ENCODE measurements around the gene GSN. TPM values are rescaled to one million over a fixed set of nuclear protein-coding genes. Genes with fewer than 3 reads are reported as not detected.

Gene GSN
- total RNA-seq, 1 experiment from 2014 or later = 21.9 TPM

GRCh38 chr9:121260457-121261106, 7.4 kb upstream of the GSN start:
- Mint-ChIP-seq H3K36me3 (ENCODE audit: insufficient read depth, unreplicated experiment) (no peaks in the 10 kb centered on the region), H3K27me3 (ENCODE audit: insufficient read depth, unreplicated experiment) (no peaks in the 10 kb centered on the region), H3K4me1 (ENCODE audit: insufficient read depth, unreplicated experiment) (peaks cover 12% of the 10 kb centered on the region), H3K27ac (ENCODE audit: low read depth, unreplicated experiment) (peak overlapping the region; percentile 24), H3K4me3 (ENCODE audit: unreplicated experiment) (no peak overlapping the region), H3K9me3 (ENCODE audit: unreplicated experiment) (no peaks in the 10 kb centered on the region)
- intact Hi-C loops (cut with micrococcal nuclease) = no loop called here
- no peak for DNase-seq (ENCODE audit: unreplicated experiment)
- POLR2A ChIA-PET = interaction anchor here (0.6 to 1.7 kb wide), 3 partner anchors 8 to 138 kb away, joined by 3 to 5 read pairs (median 3); partner anchors contain the start of gene GSN
- CTCF ChIA-PET = interaction anchor here (1.0 to 2.1 kb wide), 6 partner anchors 8 to 115 kb away, joined by 3 to 8 read pairs (median 3); no protein-coding TSS in a partner anchor
- TF ChIP-seq CTCF (IDR thresholded peaks at IDR 0.05; ENCODE audit: unreplicated experiment) = no peak
- no TSS peak for BruUV-seq (replicated peaks)

GRCh38 chr9:121261107-121261460, 6.9 kb upstream of the GSN start:
- no peak overlapping the region for H3K4me3 Mint-ChIP-seq (ENCODE audit: unreplicated experiment)
- ChIA-PET CTCF (interaction anchor here (1.0 to 2.1 kb wide), 5 partner anchors 8 to 114 kb away, joined by 3 to 8 read pairs (median 3); no protein-coding TSS in a partner anchor), POLR2A (interaction anchor here (0.6 to 1.1 kb wide), 3 partner anchors 41 to 137 kb away, joined by 3 read pairs; no protein-coding TSS in a partner anchor)

GRCh38 chr9:121261755-121262154, 6.2 kb upstream of the GSN start:
- Mint-ChIP-seq H3K36me3 (ENCODE audit: insufficient read depth, unreplicated experiment) (no peaks in the 10 kb centered on the region), H3K27me3 (ENCODE audit: insufficient read depth, unreplicated experiment) (no peaks in the 10 kb centered on the region), H3K4me1 (ENCODE audit: insufficient read depth, unreplicated experiment) (peaks cover 12% of the 10 kb centered on the region), H3K4me3 (ENCODE audit: unreplicated experiment) (no peak overlapping the region), H3K9me3 (ENCODE audit: unreplicated experiment) (no peaks in the 10 kb centered on the region), H3K27ac (ENCODE audit: low read depth, unreplicated experiment) (no peak overlapping the region)
- intact Hi-C loops (cut with micrococcal nuclease) = no loop called here
- DNase-seq (ENCODE audit: unreplicated experiment) = no peak
- BruUV-seq (replicated peaks) = no TSS peak
- CTCF ChIA-PET = interaction anchor here (1.2 to 2.1 kb wide), 4 partner anchors 9 to 49 kb away, joined by 3 to 8 read pairs (median 8); no protein-coding TSS in a partner anchor
- TF ChIP-seq CTCF (IDR thresholded peaks at IDR 0.05; ENCODE audit: unreplicated experiment) = no peak
- POLR2A ChIA-PET = interaction anchor here (0.7 to 1.3 kb wide), 2 partner anchors 16 to 60 kb away, joined by 3 to 8 read pairs; no protein-coding TSS in a partner anchor

More at GRCh38 chr9:121261107-121261460, 6.9 kb upstream of the GSN start:
- Mint-ChIP-seq H3K27ac (ENCODE audit: low read depth, unreplicated experiment) (peak overlapping the region; percentile 24), H3K4me1 (ENCODE audit: insufficient read depth, unreplicated experiment) (peaks cover 12% of the 10 kb centered on the region), H3K9me3 (ENCODE audit: unreplicated experiment) (no peaks in the 10 kb centered on the region), H3K27me3 (ENCODE audit: insufficient read depth, unreplicated experiment) (no peaks in the 10 kb centered on the region), H3K36me3 (ENCODE audit: insufficient read depth, unreplicated experiment) (no peaks in the 10 kb centered on the region)
- TF ChIP-seq CTCF (IDR thresholded peaks at IDR 0.05; ENCODE audit: unreplicated experiment) = no peak
- intact Hi-C loops (cut with micrococcal nuclease) = no loop called here
- DNase-seq (ENCODE audit: unreplicated experiment) = no peak
- BruUV-seq (replicated peaks) = no TSS peak

- ChIA-PET CTCF (interaction anchor here (0.5 to 1.5 kb wide), 5 partner anchors 9 to 1122 kb away, joined by 3 to 8 read pairs (median 3); no protein-coding TSS in a partner anchor), POLR2A (interaction anchor here (0.5 to 1.3 kb wide), 3 partner anchors 15 to 101 kb away, joined by 3 to 8 read pairs (median 4); no protein-coding TSS in a partner anchor)
- Mint-ChIP-seq H3K36me3 (ENCODE audit: insufficient read depth, unreplicated experiment) (no peaks in the 10 kb centered on the region), H3K27ac (ENCODE audit: low read depth, unreplicated experiment) (no peak overlapping the region), H3K4me3 (ENCODE audit: unreplicated experiment) (no peak overlapping the region), H3K4me1 (ENCODE audit: insufficient read depth, unreplicated experiment) (peaks cover 12% of the 10 kb centered on the region), H3K9me3 (ENCODE audit: unreplicated experiment) (no peaks in the 10 kb centered on the region), H3K27me3 (ENCODE audit: insufficient read depth, unreplicated experiment) (no peaks in the 10 kb centered on the region)
- TF ChIP-seq CTCF (IDR thresholded peaks at IDR 0.05; ENCODE audit: unreplicated experiment) = no peak
- intact Hi-C loops (cut with micrococcal nuclease) = no loop called here
- DNase-seq (ENCODE audit: unreplicated experiment) = no peak
- BruUV-seq (replicated peaks) = no TSS peak
Observed at GRCh38 chr9:121262423-121262822, 5.5 kb upstream of the GSN start.

Measured in MCF 10A (cell line).